Hepatocyte (in vitro differentiated cells): Measurements from ENCODE around the gene MLX. TPM values are rescaled to one million over a fixed set of nuclear protein-coding genes. Genes with fewer than 3 reads are reported as not detected.

Source experiments
- DNase-seq: peaks from one replicate; pipeline ENCODE4 v3.0.0-alpha.2; 2016; ENCODE audit warnings: low spot score
- H2AFZ ChIP-seq: fragments of 200-600 bp; sonication (generic); 2 replicates; pipeline ENCODE4 v1.6.0; 2016; ENCODE audit warnings: antibody characterized with exemption, mild to moderate bottlenecking
- H3K27ac ChIP-seq: fragments of 200-600 bp; sonication (generic); 2 replicates; pipeline ENCODE4 v1.5.1; 2016; ENCODE audit warnings: mild to moderate bottlenecking
- H3K27me3 ChIP-seq: fragments of 200-600 bp; sonication (generic); 2 replicates; pipeline ENCODE4 v1.6.1; 2016
- H3K36me3 ChIP-seq: fragments of 200-600 bp; sonication (generic); replicated peaks from 2 replicates; pipeline ENCODE4 v1.5.1; 2016; ENCODE audit warnings: low read depth; ENCODE audit not compliant: insufficient read depth
- H3K4me1 ChIP-seq: fragments of 200-600 bp; sonication (generic); 2 replicates; pipeline ENCODE4 v1.5.1; 2016; ENCODE audit warnings: mild to moderate bottlenecking, moderate library complexity; ENCODE audit not compliant: insufficient read depth
- H3K4me2 ChIP-seq: fragments of 200-600 bp; sonication (generic); 2 replicates; pipeline ENCODE4 v1.6.0; 2016
- H3K4me3 ChIP-seq: fragments of 200-600 bp; sonication (generic); 2 replicates; pipeline ENCODE4 v1.5.1; 2016; ENCODE audit warnings: mild to moderate bottlenecking
- H3K79me2 ChIP-seq: fragments of 200-600 bp; sonication (generic); 2 replicates; pipeline ENCODE4 v1.6.0; 2017; ENCODE audit warnings: mild to moderate bottlenecking
- H3K9me2 ChIP-seq: fragments of 200-600 bp; sonication (generic); replicated peaks from 2 replicates; pipeline ENCODE4 v1.6.0; 2017; ENCODE audit warnings: mild to moderate bottlenecking; ENCODE audit not compliant: insufficient read depth
- H3K9me3 ChIP-seq: fragments of 200-600 bp; sonication (generic); 2 replicates; pipeline ENCODE4 v1.5.1; 2016; ENCODE audit warnings: low read depth, mild to moderate bottlenecking
- H4K20me1 ChIP-seq: fragments of 200-600 bp; sonication (generic); 2 replicates; pipeline ENCODE4 v1.6.0; 2016; ENCODE audit warnings: mild to moderate bottlenecking; ENCODE audit not compliant: insufficient read depth, poor library complexity, severe bottlenecking
- CTCF ChIP-seq: fragments of 200-600 bp; sonication (generic); IDR thresholded peaks from 2 replicates; pipeline ENCODE4 v1.5.1; 2016; ENCODE audit warnings: antibody characterized with exemption, mild to moderate bottlenecking; ENCODE audit not compliant: poor library complexity
- EZH2 ChIP-seq: fragments of 200-600 bp; sonication (generic); IDR thresholded peaks from 2 replicates; pipeline ENCODE4 v1.6.1; 2016; ENCODE audit warnings: antibody characterized with exemption, mild to moderate bottlenecking, borderline replicate concordance
- EZH2phosphoT487 ChIP-seq: fragments of 200-600 bp; sonication (generic); IDR thresholded peaks from one replicate; pipeline ENCODE4 v1.6.1; 2018; ENCODE audit warnings: antibody characterized with exemption, mild to moderate bottlenecking, low read depth, moderate library complexity; ENCODE audit not compliant: unreplicated experiment, severe bottlenecking
- WGBS: methylation state at CpG from one replicate; pipeline ENCODE4 v1.1.6; 2016; ENCODE audit warnings: low lambda C conversion rate; ENCODE audit errors: missing lambda C conversion rate; 5-methylcytosine and 5-hydroxymethylcytosine counted together
- polyA plus RNA-seq: library from polyadenylated mRNA; unstranded; fragments of >200 nt; fragmentation: Nextera tagmentation; extraction: Ambion mirVana; gene quantifications from 2 replicates; pipeline ENCODE4 v1.2.1, GENCODE V29; 2016
- total RNA-seq: library from RNA; depleted of rRNA; stranded (reverse); fragments of >200 nt; gene quantifications from 2 replicates; pipeline ENCODE4 v1.2.3, GENCODE V29; 2014

Gene MLX
- total and polyA plus RNA-seq, 2 experiments from 2014 or later: 29.7 to 39.5 TPM

GRCh38 chr17:42521036-42521435, 45.9 kb upstream of the MLX start:
- WGBS: 91% methylated on average over 8 of the region's 8 CpGs
- no peak overlapping the region for H3K4me3 ChIP-seq
- no peak for TF ChIP-seq EZH2phosphoT487
- H2AFZ ChIP-seq: no peak overlapping the region
- no peaks in the 10 kb centered on the region for H3K9me3 ChIP-seq
- H4K20me1 ChIP-seq: no peaks in the 10 kb centered on the region
- DNase-seq: no peak
- H3K4me2 ChIP-seq: peak overlapping the region; percentile 54
- H3K36me3 ChIP-seq: no peaks in the 10 kb centered on the region
- peak overlapping the region; percentile 97 for H3K27ac ChIP-seq
- no peaks in the 10 kb centered on the region for H3K27me3 ChIP-seq
- H3K9me2 ChIP-seq: no peaks in the 10 kb centered on the region
- peaks cover 53% of the 10 kb centered on the region for H3K4me1 ChIP-seq
- no peaks in the 10 kb centered on the region for H3K79me2 ChIP-seq

GRCh38 chr17:42521666-42522262, 45.1 kb upstream of the MLX start:
- Histone ChIP-seq H3K4me3 (no peak overlapping the region), H3K9me3 (no peaks in the 10 kb centered on the region), H3K27ac (peak overlapping the region; percentile 97), H3K4me2 (no peak overlapping the region), H3K27me3 (no peaks in the 10 kb centered on the region), H3K9me2 (no peaks in the 10 kb centered on the region), H3K36me3 (no peaks in the 10 kb centered on the region), H3K4me1 (peaks cover 49% of the 10 kb centered on the region), H4K20me1 (no peaks in the 10 kb centered on the region), H2AFZ (no peak overlapping the region), H3K79me2 (no peaks in the 10 kb centered on the region)
- 89% methylated on average over 11 of the region's 11 CpGs for WGBS
- no peak for TF ChIP-seq CTCF
- no peak for TF ChIP-seq EZH2
- TF ChIP-seq EZH2phosphoT487: no peak
- DNase-seq: no peak

- Histone ChIP-seq H3K9me3 (no peaks in the 10 kb centered on the region), H2AFZ (no peak overlapping the region), H3K4me2 (no peak overlapping the region), H3K9me2 (no peaks in the 10 kb centered on the region), H3K27me3 (no peaks in the 10 kb centered on the region), H3K27ac (peak overlapping the region; percentile 97), H4K20me1 (no peaks in the 10 kb centered on the region), H3K4me3 (no peak overlapping the region), H3K36me3 (no peaks in the 10 kb centered on the region), H3K79me2 (no peaks in the 10 kb centered on the region), H3K4me1 (peaks cover 44% of the 10 kb centered on the region)
- DNase-seq: no peak
- WGBS: 87% methylated on average over 9 of the region's 9 CpGs
- TF ChIP-seq EZH2phosphoT487: no peak
- no peak for TF ChIP-seq EZH2
- no peak for TF ChIP-seq CTCF
Measured at GRCh38 chr17:42522263-42522790, 44.6 kb upstream of the MLX start.

GRCh38 chr17:42522798-42523278, 44.1 kb upstream of the MLX start:
- Histone ChIP-seq H2AFZ (no peak overlapping the region), H4K20me1 (no peaks in the 10 kb centered on the region), H3K4me2 (no peak overlapping the region), H3K27me3 (no peaks in the 10 kb centered on the region), H3K36me3 (no peaks in the 10 kb centered on the region), H3K4me1 (peaks cover 39% of the 10 kb centered on the region), H3K27ac (peak overlapping the region; percentile 97), H3K9me3 (no peaks in the 10 kb centered on the region), H3K9me2 (no peaks in the 10 kb centered on the region), H3K79me2 (no peaks in the 10 kb centered on the region), H3K4me3 (no peak overlapping the region)
- no peak for DNase-seq
- TF ChIP-seq EZH2 (no peak), EZH2phosphoT487 (no peak), CTCF (no peak)
- 84% methylated on average over 8 of the region's 8 CpGs for WGBS
